Measurements from ENCODE around the gene SLC13A2. TPM values are rescaled to one million over a fixed set of nuclear protein-coding genes. Genes with fewer than 3 reads are reported as not detected.

The SLC13A2 gene
- total RNA-seq, 2 donors from 2014 or later: not detected

- no peak for ATAC-seq (ENCODE audit: insufficient number of reproducible peaks, low FRiP score, low read depth)
- DNase-seq (ENCODE audit: low spot score): no peak
- Histone ChIP-seq H3K4me1 (ENCODE audit: control insufficient read depth in 1 of 2, low read depth in 2 of 2) (no peaks in the 10 kb centered on the region), H3K27ac (no peak overlapping the region), H3K36me3 (no peaks in the 10 kb centered on the region), H3K9me3 (no peaks in the 10 kb centered on the region), H3K27me3 (replicated peaks; ENCODE audit: insufficient read depth) (no peaks in the 10 kb centered on the region), H3K4me3 (no peak overlapping the region)
- no peak for TF ChIP-seq CTCF (IDR thresholded peaks at IDR 0.05)
Measured at GRCh38 chr17:28541439-28541838, 68.0 kb downstream of the SLC13A2 start.

- ATAC-seq (ENCODE audit: insufficient number of reproducible peaks, low FRiP score, low read depth) (no peak), DNase-seq (ENCODE audit: low spot score) (no peak)
- H3K4me1 ChIP-seq (ENCODE audit: control insufficient read depth in 1 of 2, low read depth in 2 of 2): peaks cover 0 to under 1% of the 10 kb centered on the region in 2 donors
- no peak for TF ChIP-seq CTCF (IDR thresholded peaks at IDR 0.05)
- H3K27me3 ChIP-seq (replicated peaks; ENCODE audit: insufficient read depth): no peaks in the 10 kb centered on the region
- no peak overlapping the region for H3K4me3 ChIP-seq
- H3K36me3 ChIP-seq: no peaks in the 10 kb centered on the region
- no peaks in the 10 kb centered on the region for H3K9me3 ChIP-seq
- H3K27ac ChIP-seq: no peak overlapping the region
Measured at GRCh38 chr17:28544402-28545140, 71.1 kb downstream of the SLC13A2 start.

GRCh38 chr17:28545141-28545503, 71.7 kb downstream of the SLC13A2 start:
- no peak overlapping the region for H3K27ac ChIP-seq
- no peak for DNase-seq (ENCODE audit: low spot score)

GRCh38 chr17:28545787-28546415, 72.5 kb downstream of the SLC13A2 start:
- peaks cover 1 to 13% of the 10 kb centered on the region in 2 donors for H3K4me1 ChIP-seq (ENCODE audit: control insufficient read depth in 1 of 2, low read depth in 2 of 2)
- TF ChIP-seq CTCF (IDR thresholded peaks at IDR 0.05): no peak
- no peaks in the 10 kb centered on the region for H3K27me3 ChIP-seq (replicated peaks; ENCODE audit: insufficient read depth)
- no peaks in the 10 kb centered on the region for H3K36me3 ChIP-seq
- H3K4me3 ChIP-seq: no peak overlapping the region
- H3K27ac ChIP-seq: no peak overlapping the region
- no peaks in the 10 kb centered on the region for H3K9me3 ChIP-seq
- ATAC-seq (ENCODE audit: insufficient number of reproducible peaks, low FRiP score, low read depth) (no peak), DNase-seq (ENCODE audit: low spot score) (no peak)

More at GRCh38 chr17:28545141-28545503, 71.7 kb downstream of the SLC13A2 start:
- H3K4me1 ChIP-seq (ENCODE audit: control insufficient read depth in 1 of 2, low read depth in 2 of 2): peaks cover 0 to 6% of the 10 kb centered on the region in 2 donors
- H3K9me3 ChIP-seq: no peaks in the 10 kb centered on the region
- no peaks in the 10 kb centered on the region for H3K27me3 ChIP-seq (replicated peaks; ENCODE audit: insufficient read depth)
- H3K4me3 ChIP-seq: no peak overlapping the region
- no peak for TF ChIP-seq CTCF (IDR thresholded peaks at IDR 0.05)
- H3K36me3 ChIP-seq: no peaks in the 10 kb centered on the region
- ATAC-seq (ENCODE audit: insufficient number of reproducible peaks, low FRiP score, low read depth): no peak

GRCh38 chr17:28547096-28547622, 73.7 kb downstream of the SLC13A2 start:
- Histone ChIP-seq H3K4me3 (no peak overlapping the region), H3K36me3 (no peaks in the 10 kb centered on the region), H3K27me3 (replicated peaks; ENCODE audit: insufficient read depth) (no peaks in the 10 kb centered on the region), H3K9me3 (no peaks in the 10 kb centered on the region), H3K4me1 (ENCODE audit: control insufficient read depth in 1 of 2, low read depth in 2 of 2) (peaks cover 11 to 24% of the 10 kb centered on the region in 2 donors), H3K27ac (no peak overlapping the region)
- DNase-seq (ENCODE audit: low spot score) (no peak), ATAC-seq (ENCODE audit: insufficient number of reproducible peaks, low FRiP score, low read depth) (no peak)
- no peak for TF ChIP-seq CTCF (IDR thresholded peaks at IDR 0.05)
